Psoas muscle (tissue), 8 donors: ENCODE measurements around the gene COL17A1. TPM values are rescaled to one million over a fixed set of nuclear protein-coding genes. Genes with fewer than 3 reads are reported as not detected.
A peak's percentile ranks its signal among the peaks of the same experiment; 100 is the strongest.

Source experiments
- ATAC-seq, 4 donors: fragments of 200-7000 bp; cut with Tn5 transposase; one replicate each; pipeline ENCODE4 v1.9.1; 2020; ENCODE audit warnings: moderate library complexity in 3 of 4, mild to moderate bottlenecking in 2 of 4
- DNase-seq, 2 donors: peaks; one replicate each; pipeline ENCODE4 v3.0.0-alpha.2; 2020
- H3K27ac ChIP-seq: fragments of 200-600 bp; one replicate; pipeline ENCODE4 v1.8.0; 2022
- H3K27me3 ChIP-seq, 3 donors: fragments of 200-600 bp in 1 of 3; one replicate each; pipeline versions ENCODE4 v1.6.1 to v1.8.0; 2013 to 2022; ENCODE audit warnings: low read length in 2 of 3, mild to moderate bottlenecking in 2 of 3, moderate library complexity in 1 of 3; ENCODE audit not compliant: insufficient read depth in 3 of 3
- H3K36me3 ChIP-seq, 2 donors: fragments of 200-600 bp in 1 of 2; one replicate each; pipeline versions ENCODE4 v1.6.1 to v1.8.0; 2013 to 2022; ENCODE audit warnings: low read depth in 1 of 2, mild to moderate bottlenecking in 1 of 2, moderate library complexity in 1 of 2; ENCODE audit not compliant: insufficient read depth in 1 of 2
- H3K4me1 ChIP-seq: fragments of 200-600 bp; one replicate; pipeline ENCODE4 v1.8.0; 2022
- H3K4me3 ChIP-seq: fragments of 200-600 bp; one replicate; pipeline ENCODE4 v1.8.0; 2022; ENCODE audit warnings: mild to moderate bottlenecking
- H3K9me3 ChIP-seq: fragments of 200-600 bp; one replicate; pipeline ENCODE4 v1.8.0; 2022
- WGBS, 3 donors: extraction: QIAGEN DNeasy Blood & Tissue Kit; methylation state at CpG; one replicate each; pipeline versions ENCODE4 v1.1.6 to v1.1.7; 2013; 5-methylcytosine and 5-hydroxymethylcytosine counted together
- intact Hi-C, 2 donors: fragments of 100-400 bp; cut with DNase I; formaldehyde crosslinking; loops; one replicate each; pipeline versions ENCODE4 v1.11.0 to v1.14.2; 2022
- polyA plus RNA-seq, 3 donors: library from polyadenylated mRNA; stranded (reverse); fragments of 200-250 nt; gene quantifications; one replicate each; pipeline ENCODE4 v1.2.3, GENCODE V29; 2013
- total RNA-seq, 4 donors: library from RNA; stranded (reverse); fragmentation: NEBNext Ultra II Directional in 2 of 4; extraction: Animal tissue kit (Norgen Biotek cat#: 25700) in 2 of 4; gene quantifications; one replicate each; pipeline versions ENCODE4 v1.2.1 to v1.2.4, GENCODE V29; 2021 to 2023
- TF ChIP-seq, protein P1 (sequence below): fragments of 200-600 bp; IDR thresholded peaks from one replicate; pipeline ENCODE4 v1.8.0; 2022; ENCODE audit warnings: antibody characterized with exemption
- donor health status: healthy with polysubstance abuse.
- donor health status: DM: no; HTN: no; CAD: no; lungs with moderate emphysema.
- donor health status: Bipolar disorder and iron deficiency.
- donor health status: healthy.
- donor health status: DM: yes; HTN: yes; CAD: no.
- donor health status: DM: no; HTN: no; CAD: no.
- donor health status: DM: no; HTN: no; CAD: no.
- donor health status: DM: yes; HTN: yes; CAD: no.

The COL17A1 gene
- total and polyA plus RNA-seq, 7 donors: 0.01 to 0.18 (median 0.06) TPM; not detected in 3

DNA sequence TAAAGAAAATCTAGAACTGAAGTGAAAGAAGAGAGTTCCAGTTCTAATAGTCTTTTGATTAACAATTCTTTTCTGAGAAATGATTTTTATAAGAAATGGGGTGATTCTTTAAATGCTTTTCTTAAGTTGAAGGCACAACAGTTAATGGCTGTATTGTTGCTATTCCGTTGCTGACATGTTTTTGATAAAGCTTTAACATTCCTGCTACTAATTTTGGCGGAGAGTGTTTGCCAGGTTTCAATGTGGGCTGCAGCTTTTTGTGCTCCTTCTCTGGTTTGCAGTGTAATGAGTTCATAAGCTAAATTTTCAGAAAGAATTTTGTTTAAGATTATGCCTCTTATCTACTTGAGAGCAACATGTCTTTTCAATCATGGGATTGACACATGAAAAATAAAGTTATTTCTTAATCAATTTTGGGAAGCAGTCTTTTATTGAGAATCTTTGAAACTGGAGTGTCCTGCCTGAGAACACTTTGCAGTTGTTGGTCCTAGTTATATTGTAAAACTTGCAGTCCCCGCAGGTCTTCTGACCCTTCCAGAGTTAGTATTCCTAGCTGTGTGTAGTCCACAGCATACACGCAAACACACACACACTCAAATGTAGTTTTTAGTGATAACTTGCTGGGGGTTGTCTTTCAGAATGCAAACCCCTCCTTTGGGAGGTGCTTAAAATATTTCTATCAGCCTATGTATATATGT lies 56.7 kb downstream of the COL17A1 start:
- Histone ChIP-seq H3K4me1 (no peaks in the 10 kb centered on the region), H3K27ac (peak overlapping the region; percentile 27), H3K27me3 (no peaks in the 10 kb centered on the region), H3K36me3 (peaks cover 8 to 58% of the 10 kb centered on the region in 2 donors), H3K9me3 (no peaks in the 10 kb centered on the region), H3K4me3 (no peak overlapping the region)
- TF ChIP-seq, protein P1, sequence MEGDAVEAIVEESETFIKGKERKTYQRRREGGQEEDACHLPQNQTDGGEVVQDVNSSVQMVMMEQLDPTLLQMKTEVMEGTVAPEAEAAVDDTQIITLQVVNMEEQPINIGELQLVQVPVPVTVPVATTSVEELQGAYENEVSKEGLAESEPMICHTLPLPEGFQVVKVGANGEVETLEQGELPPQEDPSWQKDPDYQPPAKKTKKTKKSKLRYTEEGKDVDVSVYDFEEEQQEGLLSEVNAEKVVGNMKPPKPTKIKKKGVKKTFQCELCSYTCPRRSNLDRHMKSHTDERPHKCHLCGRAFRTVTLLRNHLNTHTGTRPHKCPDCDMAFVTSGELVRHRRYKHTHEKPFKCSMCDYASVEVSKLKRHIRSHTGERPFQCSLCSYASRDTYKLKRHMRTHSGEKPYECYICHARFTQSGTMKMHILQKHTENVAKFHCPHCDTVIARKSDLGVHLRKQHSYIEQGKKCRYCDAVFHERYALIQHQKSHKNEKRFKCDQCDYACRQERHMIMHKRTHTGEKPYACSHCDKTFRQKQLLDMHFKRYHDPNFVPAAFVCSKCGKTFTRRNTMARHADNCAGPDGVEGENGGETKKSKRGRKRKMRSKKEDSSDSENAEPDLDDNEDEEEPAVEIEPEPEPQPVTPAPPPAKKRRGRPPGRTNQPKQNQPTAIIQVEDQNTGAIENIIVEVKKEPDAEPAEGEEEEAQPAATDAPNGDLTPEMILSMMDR: no peak
- WGBS, 3 donors: 85 to 91% (median 86%) methylated on average over 4 of the region's 4 CpGs
- intact Hi-C loops: loop anchor here in 1 of 2 donors (5.0 kb wide), 1 partner anchor 93 kb away; the partner anchor contains the start of gene SFR1
- DNase-seq: no peak
- ATAC-seq: peak; percentile 10 to 37 (median 24)

DNA sequence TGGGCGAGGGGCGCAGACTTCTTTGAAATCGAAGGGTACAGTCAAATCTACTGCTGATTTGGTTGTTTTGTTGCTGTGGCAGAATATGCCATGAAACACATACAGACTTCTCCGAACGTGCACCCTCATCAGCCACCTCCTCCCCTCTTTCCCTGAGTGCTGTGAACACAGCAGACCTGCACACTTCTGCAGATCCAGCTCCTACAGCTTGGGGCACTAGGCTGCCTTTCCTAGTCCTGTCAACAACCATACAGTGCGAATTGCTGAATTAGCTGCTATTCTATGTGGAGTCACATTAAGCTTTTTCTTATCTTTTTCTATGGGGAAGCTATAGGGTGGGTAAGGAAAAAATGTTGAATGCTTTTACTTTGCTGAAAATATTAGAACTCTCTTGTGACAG lies 57.5 kb downstream of the COL17A1 start:
- intact Hi-C loops: loop anchor here in 1 of 2 donors (5.0 kb wide), 1 partner anchor 94 kb away; the partner anchor contains the start of gene SFR1
- Histone ChIP-seq H3K4me3 (no peak overlapping the region), H3K4me1 (no peaks in the 10 kb centered on the region), H3K27ac (no peak overlapping the region), H3K36me3 (peaks cover 10 to 66% of the 10 kb centered on the region in 2 donors), H3K27me3 (no peaks in the 10 kb centered on the region), H3K9me3 (no peaks in the 10 kb centered on the region)
- ATAC-seq (peak; percentile 60 to 72 (median 66)), DNase-seq (no peak)
- WGBS, 3 donors: 82 to 88% (median 87%) methylated on average over 6 of the region's 6 CpGs
- TF ChIP-seq, protein P1: peak; percentile 34

DNA sequence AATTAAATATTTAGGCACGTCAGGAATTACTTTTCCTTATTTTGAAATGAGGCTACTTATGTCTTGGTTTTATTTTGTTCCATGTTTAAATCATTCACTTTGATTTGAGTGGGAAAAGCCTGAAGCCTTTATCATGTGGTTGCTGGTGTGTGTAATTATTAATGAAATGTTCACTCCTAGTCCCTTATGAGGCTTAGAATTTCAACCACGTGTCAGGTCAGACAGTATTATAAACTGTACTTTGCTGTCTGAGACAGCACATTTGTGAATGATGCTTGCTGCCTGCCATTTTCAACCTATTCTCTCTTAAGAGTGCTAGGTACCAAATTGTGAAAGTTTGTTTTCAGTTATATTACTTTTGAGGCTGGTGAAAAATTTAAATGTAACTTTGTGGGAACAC lies 58.9 kb downstream of the COL17A1 start:
- no peak overlapping the region for H3K4me3 ChIP-seq
- H3K27me3 ChIP-seq: no peaks in the 10 kb centered on the region
- DNase-seq: no peak
- TF ChIP-seq, protein P1: no peak
- peaks cover 13 to 80% of the 10 kb centered on the region in 2 donors for H3K36me3 ChIP-seq
- H3K4me1 ChIP-seq: no peaks in the 10 kb centered on the region
- H3K27ac ChIP-seq: no peak overlapping the region
- no peaks in the 10 kb centered on the region for H3K9me3 ChIP-seq
- no peak for ATAC-seq
- intact Hi-C loops: loop anchor here in 1 of 2 donors (5.0 kb wide), 1 partner anchor 96 kb away; the partner anchor contains the start of gene SFR1
- 65 to 75% (median 72%) methylated on average over 2 of the region's 2 CpGs for WGBS, 3 donors

DNA sequence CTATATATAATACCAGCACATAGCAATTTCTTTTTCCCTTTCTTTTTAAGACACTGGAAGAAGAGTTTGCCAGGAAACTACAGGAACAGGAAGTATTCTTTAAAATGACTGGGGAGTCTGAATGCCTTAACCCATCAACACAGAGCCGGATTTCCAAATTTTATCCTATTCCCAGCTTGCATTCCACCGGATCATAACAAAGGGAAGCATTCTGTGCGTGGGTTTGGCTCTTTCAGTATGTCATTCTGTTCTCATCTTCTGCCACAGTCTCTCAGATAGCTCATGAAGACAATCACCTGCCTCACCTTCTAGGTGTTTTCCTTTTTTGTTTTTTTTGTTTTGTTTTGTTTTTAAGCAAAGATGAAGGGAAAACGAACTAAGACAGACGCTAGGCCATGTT lies 60.2 kb downstream of the COL17A1 start:
- 74 to 81% (median 77%) methylated on average over 5 of the region's 5 CpGs for WGBS, 3 donors
- H3K36me3 ChIP-seq: peaks cover 15 to 89% of the 10 kb centered on the region in 2 donors
- intact Hi-C loops: loop anchor here in 1 of 2 donors (5.0 kb wide), 1 partner anchor 97 kb away; the partner anchor contains the start of gene SFR1

More for the DNA sequence above, 60.2 kb downstream of the COL17A1 start:
- DNase-seq: no peak
- TF ChIP-seq, protein P1: no peak
- H3K9me3 ChIP-seq: no peaks in the 10 kb centered on the region
- ATAC-seq: no peak
- no peaks in the 10 kb centered on the region for H3K27me3 ChIP-seq
- no peak overlapping the region for H3K27ac ChIP-seq
- no peak overlapping the region for H3K4me3 ChIP-seq
- H3K4me1 ChIP-seq: no peaks in the 10 kb centered on the region
